Measurements from ENCODE around the gene DNASE1L2. TPM values are rescaled to one million over a fixed set of nuclear protein-coding genes. Genes with fewer than 3 reads are reported as not detected.

Gene DNASE1L2
- total and polyA plus RNA-seq, 2 experiments from 2014 or later = 0.23 to 0.80 TPM

- Histone ChIP-seq H3K4me2 (no peak overlapping the region), H4K20me1 (ENCODE audit: insufficient read depth, poor library complexity, severe bottlenecking) (peaks cover 8% of the 10 kb centered on the region), H3K79me2 (peaks cover 31% of the 10 kb centered on the region), H3K9me3 (ENCODE audit: low read depth) (no peaks in the 10 kb centered on the region), H3K4me3 (no peak overlapping the region), H3K27me3 (no peaks in the 10 kb centered on the region), H3K27ac (no peak overlapping the region), H3K9me2 (replicated peaks; ENCODE audit: insufficient read depth) (no peaks in the 10 kb centered on the region), H2AFZ (no peak overlapping the region), H3K4me1 (ENCODE audit: insufficient read depth) (peaks cover 16% of the 10 kb centered on the region), H3K36me3 (replicated peaks; ENCODE audit: insufficient read depth, low read depth) (no peaks in the 10 kb centered on the region)
- TF ChIP-seq EZH2 (IDR thresholded peaks at IDR 0.05; ENCODE audit: borderline replicate concordance) (no peak), CTCF (IDR thresholded peaks at IDR 0.05; ENCODE audit: poor library complexity) (no peak), EZH2phosphoT487 (IDR thresholded peaks at IDR 0.05; ENCODE audit: low read depth, severe bottlenecking, unreplicated experiment) (no peak)
- 97% methylated on average over 16 of the region's 17 CpGs for WGBS (ENCODE audit: low lambda C conversion rate, missing lambda C conversion rate)
- DNase-seq (ENCODE audit: low spot score) = no peak
Measured at GRCh38 chr16:2210009-2210332, 26.3 kb upstream of the DNASE1L2 start.

GRCh38 chr16:2210386-2211365 lies 25.6 kb upstream of the DNASE1L2 start, which contains the start of gene BRICD5:
BRICD5 (minus strand) TSS chr16:2210863; CDS start chr16:2210833, 30 bp downstream.
- Histone ChIP-seq H2AFZ (no peak within 1 kb of the TSS), H4K20me1 (ENCODE audit: insufficient read depth, poor library complexity, severe bottlenecking) (peaks cover 8% of the 10 kb centered on the region), H3K27me3 (no peaks in the 10 kb centered on the region), H3K36me3 (replicated peaks; ENCODE audit: insufficient read depth, low read depth) (no peaks in the 10 kb centered on the region), H3K4me3 (no peak within 1 kb of the TSS), H3K9me2 (replicated peaks; ENCODE audit: insufficient read depth) (no peaks in the 10 kb centered on the region), H3K4me2 (no peak within 1 kb of the TSS), H3K27ac (no peak within 1 kb of the TSS), H3K9me3 (ENCODE audit: low read depth) (no peaks in the 10 kb centered on the region), H3K79me2 (peaks cover 30% of the 10 kb centered on the region), H3K4me1 (ENCODE audit: insufficient read depth) (peaks cover 16% of the 10 kb centered on the region)
- 63% methylated on average over 22 of the region's 24 CpGs for WGBS (ENCODE audit: low lambda C conversion rate, missing lambda C conversion rate)
- DNase-seq (ENCODE audit: low spot score) = no peak
- TF ChIP-seq CTCF (IDR thresholded peaks at IDR 0.05; ENCODE audit: poor library complexity) (no peak), EZH2phosphoT487 (IDR thresholded peaks at IDR 0.05; ENCODE audit: low read depth, severe bottlenecking, unreplicated experiment) (no peak), EZH2 (IDR thresholded peaks at IDR 0.05; ENCODE audit: borderline replicate concordance) (no peak)

- peaks cover 8% of the 10 kb centered on the region for H4K20me1 ChIP-seq (ENCODE audit: insufficient read depth, poor library complexity, severe bottlenecking)
- no peaks in the 10 kb centered on the region for H3K9me3 ChIP-seq (ENCODE audit: low read depth)
- TF ChIP-seq EZH2 (IDR thresholded peaks at IDR 0.05; ENCODE audit: borderline replicate concordance) (no peak), EZH2phosphoT487 (IDR thresholded peaks at IDR 0.05; ENCODE audit: low read depth, severe bottlenecking, unreplicated experiment) (no peak), CTCF (IDR thresholded peaks at IDR 0.05; ENCODE audit: poor library complexity) (no peak)
- H3K27me3 ChIP-seq = no peaks in the 10 kb centered on the region
- H3K36me3 ChIP-seq (replicated peaks; ENCODE audit: insufficient read depth, low read depth) = no peaks in the 10 kb centered on the region
- no peak overlapping the region for H3K4me2 ChIP-seq
- peaks cover 8% of the 10 kb centered on the region for H3K4me1 ChIP-seq (ENCODE audit: insufficient read depth)
- H3K4me3 ChIP-seq = no peak overlapping the region
- H3K79me2 ChIP-seq = peaks cover 18% of the 10 kb centered on the region
- WGBS (ENCODE audit: low lambda C conversion rate, missing lambda C conversion rate) = 88% methylated on average over 11 of the region's 11 CpGs
- DNase-seq (ENCODE audit: low spot score) = no peak
- no peak overlapping the region for H3K27ac ChIP-seq
- no peak overlapping the region for H2AFZ ChIP-seq
- no peaks in the 10 kb centered on the region for H3K9me2 ChIP-seq (replicated peaks; ENCODE audit: insufficient read depth)
Measured at GRCh38 chr16:2211923-2212347, 24.3 kb upstream of the DNASE1L2 start.

All from hepatocyte (in vitro differentiated cells).